NCI-H2107 treated with DMSO at 0.1 percent for 48 hours (cell line): ENCODE measurements around the gene SERPINC1.
"Not testable (repeated sequence)": the region's sequence is repeated elsewhere in the genome, so short reads cannot be mapped to it uniquely, and the experiment has no call there.

Experiments
- DNase-seq: peaks from one replicate; lab custom pipeline; 2025; ENCODE audit not compliant: unreplicated experiment; lab: John Stamatoyannopoulos, UW

Gene SERPINC1

DNA sequence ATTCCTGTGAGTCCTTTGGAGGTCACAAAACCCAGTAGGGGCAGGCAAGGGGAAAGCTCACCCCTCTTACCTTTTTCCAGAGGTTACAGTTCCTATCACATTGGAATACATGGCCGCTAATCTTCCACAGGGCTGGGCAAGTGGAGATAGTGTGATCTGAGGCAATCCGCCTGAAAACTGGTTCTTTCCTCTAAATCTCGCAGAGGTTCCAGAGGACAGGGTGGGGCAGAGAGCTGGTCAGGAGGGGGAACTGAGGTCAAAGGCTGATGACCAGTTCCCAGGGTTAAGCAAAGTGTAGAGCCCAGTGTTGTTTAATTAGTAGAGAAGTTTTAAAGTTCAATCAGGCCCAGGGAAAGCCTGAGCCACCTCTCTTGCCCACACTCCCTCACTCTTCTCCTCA, at the start of gene SERPINC1:
Gene SERPINC1, minus strand, starts transcription at position 179 of the 400 bp plus-strand sequence. Its CDS starts 68 bp downstream, at position 111.
- no peak for DNase-seq

DNA sequence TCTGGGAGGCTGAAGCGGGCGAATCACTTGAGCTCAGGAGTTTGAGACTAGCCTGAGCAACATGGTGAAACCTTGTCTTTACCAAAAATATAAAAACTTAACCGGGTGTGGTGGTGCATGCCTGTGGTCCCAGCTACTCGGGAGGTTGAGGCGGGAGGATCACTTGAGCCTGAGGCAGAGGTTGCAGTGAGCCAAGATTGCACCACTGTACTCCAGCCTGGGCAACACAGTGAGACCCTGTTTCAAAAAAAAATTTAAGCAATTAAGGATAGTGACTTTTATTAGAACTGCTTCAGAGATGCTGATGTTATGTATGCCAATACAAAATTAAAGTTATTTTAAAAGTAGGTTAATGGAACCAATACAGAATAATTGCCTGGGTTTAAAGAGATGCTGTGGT, 48.8 kb upstream of the SERPINC1 start:
- DNase-seq = not testable (repeated sequence)

DNA sequence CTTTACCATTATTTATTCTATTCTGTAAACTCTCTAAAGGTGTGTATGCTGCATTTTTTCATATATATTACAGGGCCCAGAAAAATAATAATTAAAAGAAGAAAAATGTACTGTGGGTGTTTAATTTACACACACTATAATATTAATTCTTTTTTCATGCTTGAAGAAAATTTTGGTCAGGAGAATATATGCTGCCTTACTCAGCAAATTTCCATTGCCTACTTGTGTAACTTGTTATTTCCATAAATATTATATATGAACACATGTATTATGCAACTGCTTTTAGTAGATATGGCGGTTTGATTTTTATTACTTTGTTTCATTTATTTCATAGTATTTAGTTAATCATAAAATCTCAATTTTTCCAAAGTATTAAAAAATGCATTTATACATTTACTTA, 46.4 kb upstream of the SERPINC1 start:
- no peak for DNase-seq

DNA sequence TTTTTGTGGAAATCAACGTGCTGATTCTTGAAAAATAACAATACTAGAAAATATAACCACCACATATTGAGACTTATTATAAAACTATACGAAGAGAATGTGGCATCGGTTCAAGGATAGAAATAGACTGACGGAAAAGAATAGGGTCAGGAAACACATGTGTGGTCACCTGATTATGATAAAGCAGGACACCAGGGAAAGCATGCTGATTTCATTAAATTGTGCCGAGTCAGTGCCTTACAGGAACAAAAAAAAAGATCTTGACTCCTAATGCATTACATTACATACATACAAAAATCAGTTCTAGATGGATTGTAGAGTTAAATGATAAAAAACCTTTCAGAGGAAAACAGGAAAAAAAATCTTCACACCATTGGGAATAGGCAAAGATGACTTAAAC, 43.5 kb upstream of the SERPINC1 start:
- DNase-seq = no peak

DNA sequence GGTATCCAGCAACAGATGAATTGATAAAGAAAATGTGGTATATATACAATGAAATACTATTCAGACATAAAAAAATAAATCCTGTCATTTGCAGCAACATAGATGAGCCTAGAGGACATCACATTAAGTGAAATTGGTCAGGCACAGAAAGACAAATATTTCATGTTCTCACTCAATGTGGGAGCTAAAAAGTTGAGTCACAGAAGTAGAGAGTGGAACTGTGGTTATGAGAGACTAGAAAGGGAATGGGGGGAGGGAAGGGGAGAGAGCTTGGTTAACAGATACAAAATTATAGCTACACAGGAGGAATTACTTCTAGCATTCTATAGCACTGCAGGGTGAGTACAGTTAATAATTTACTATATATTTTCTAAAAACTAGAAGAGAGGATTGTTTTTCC, 37.1 kb upstream of the SERPINC1 start:
- no peak for DNase-seq

DNA sequence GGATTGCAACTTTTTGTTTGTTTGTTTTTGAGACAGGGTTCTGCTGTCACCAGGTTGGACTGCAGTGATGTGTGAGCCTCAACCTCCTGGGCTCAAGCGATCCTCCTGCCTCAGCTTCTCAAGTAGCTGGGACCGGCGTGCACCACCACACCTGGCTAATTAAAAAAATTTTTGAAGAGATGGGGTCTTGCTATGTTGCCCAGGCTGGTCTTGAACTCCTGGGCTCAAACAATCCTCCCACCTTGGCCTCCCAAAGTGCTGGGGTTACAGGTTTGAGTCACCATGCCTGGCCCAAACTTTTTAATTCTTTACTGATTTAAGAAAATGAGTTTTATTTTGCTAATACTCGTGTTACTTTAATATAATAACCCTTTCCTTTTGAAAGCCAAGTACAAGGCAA, 31.5 kb upstream of the SERPINC1 start:
- DNase-seq = no peak

DNA sequence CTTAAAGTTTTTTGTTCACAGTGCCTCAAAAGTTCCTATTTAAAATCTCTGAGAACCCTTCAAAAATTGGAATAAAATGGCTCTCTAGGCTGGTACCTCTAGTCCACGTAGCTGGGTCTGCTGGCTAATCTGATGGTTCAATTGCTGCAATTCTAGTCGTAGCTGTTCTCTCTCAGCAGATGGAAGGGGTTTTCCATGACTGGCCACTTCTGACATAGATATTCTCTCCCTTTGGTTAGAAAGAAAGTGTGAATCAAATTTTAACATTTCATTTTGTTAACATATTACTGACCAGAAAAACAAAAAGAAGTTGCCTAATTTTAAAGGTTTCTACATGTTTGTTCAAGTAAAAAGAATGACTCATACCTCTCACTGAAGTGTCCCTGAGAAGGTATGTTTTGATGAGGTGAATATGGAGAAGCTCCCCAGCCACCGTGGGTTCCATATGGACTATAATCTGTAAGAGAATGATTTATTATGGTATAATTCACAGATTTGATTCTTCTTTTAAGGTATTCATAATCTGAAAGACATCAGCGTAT, 29.3 kb upstream of the SERPINC1 start:
- no peak for DNase-seq

DNA sequence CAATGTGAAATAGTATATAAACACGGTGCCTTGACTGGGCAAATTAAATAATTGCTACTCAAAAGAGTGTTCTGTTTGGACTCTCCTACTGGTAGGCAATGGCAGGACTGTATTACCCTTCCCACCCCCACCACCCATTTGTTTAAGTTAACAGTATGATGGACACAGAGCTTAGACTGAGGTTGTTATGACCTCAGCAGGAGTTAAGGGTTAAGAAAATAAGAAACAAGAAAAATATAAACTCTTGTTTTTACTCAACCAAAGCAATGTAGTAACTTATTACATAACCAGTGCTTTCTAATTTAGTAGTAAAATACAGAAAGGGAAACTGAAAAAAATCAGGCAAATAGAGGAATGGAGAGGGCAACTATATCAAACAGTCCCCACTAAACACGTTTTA, 19.9 kb upstream of the SERPINC1 start:
- no peak for DNase-seq

DNA sequence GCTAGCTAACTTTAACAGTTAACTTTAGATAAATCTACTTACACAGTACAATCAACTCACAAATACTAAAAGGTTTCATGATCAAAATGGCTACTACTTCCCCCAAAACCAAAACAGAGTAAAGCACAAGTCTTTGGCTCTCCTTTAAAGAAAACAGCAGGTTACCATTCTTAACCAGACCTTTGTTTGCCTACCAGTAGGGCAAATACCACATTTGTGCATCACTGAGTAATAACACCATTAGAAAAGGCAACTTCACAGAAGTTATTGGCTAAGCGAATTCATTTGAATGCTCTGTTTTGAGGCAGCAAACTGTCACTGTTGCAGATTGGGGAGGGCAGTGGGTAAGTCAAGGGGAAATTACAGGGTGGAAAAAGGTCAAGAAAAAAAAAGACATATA, 17.3 kb upstream of the SERPINC1 start:
- DNase-seq = no peak

DNA sequence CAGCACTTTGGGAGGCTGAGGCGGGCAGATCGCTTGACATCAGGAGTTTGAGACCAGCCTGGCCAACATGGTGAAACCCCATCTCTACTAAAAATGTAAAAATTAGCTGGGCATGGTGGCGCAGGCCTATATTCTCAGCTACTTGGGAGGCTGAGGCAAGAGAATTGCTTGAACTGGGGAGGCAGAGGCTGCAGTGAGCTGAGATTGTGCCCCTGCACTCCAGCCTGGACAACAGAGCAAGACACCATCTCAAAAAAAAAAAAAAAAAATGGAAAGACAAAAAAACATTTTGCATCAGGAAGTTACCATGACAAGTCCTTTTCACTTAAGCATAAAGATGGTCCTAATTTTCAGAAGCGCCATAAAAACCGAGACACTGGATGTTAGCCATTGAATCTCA, 13.4 kb upstream of the SERPINC1 start:
- not testable (repeated sequence) for DNase-seq

DNA sequence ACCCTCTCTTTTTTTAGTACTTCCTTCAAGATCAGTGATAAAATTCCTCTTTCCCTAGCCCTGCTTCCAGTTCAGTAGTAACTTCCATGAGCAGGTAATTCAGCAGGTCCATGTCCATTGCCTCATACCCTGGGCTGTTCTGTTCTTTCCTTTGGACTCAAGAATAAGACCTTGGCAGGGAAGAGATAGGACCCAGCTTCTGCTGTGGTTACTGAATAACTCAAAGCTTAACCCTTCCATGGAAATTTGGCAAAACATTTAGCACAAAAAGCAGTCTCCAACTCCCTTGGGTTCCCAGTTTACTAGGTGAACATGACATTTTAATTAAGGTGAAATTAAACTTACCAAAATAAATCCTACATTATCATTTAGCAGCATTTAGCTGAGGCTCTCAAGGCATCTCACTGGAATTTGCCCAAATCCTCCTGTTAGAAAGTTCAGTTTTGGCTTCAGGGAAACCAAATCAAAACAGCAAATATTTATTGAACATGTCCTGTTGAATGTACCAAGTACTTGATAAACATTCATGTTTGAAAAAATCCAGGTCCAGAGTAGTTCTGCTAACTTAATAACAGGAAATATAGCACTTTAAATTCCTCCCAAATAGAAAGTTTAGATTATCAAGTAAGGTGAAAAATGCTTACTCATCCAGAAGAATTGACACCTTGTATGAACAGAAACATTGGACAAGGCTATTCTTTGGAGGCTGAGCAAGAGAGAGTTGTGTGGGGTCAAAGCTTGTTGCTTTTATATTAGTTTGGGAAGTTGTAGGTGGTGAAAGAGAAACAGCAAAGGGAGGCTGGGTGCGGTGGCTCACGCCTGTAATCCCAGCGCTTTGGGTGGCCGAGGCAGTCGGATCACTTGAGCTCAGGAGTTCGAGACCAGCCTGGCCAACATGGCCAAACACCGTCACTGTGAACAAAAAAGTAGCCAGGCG, 8.4 kb upstream of the SERPINC1 start:
- no peak for DNase-seq

DNA sequence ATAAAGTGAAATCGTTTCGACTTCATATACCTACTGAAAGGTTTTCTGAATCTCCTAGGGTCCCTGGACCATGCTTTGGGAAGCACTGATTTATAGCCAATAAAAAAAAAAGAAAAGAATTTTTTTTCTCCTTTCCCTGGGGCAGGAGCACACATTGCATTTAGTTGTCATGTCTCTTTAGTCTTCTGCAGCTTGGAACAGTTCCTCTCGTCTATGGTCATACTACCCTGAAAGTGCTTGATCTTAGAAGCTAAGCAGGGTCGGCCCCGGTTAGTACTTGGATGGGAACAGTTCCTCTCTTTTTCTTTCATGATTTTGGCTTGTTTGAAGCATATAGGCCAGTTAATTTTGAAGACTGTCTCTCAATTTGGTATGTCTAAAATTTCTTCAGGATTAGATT, 3.7 kb upstream of the SERPINC1 start:
- DNase-seq = no peak

DNA sequence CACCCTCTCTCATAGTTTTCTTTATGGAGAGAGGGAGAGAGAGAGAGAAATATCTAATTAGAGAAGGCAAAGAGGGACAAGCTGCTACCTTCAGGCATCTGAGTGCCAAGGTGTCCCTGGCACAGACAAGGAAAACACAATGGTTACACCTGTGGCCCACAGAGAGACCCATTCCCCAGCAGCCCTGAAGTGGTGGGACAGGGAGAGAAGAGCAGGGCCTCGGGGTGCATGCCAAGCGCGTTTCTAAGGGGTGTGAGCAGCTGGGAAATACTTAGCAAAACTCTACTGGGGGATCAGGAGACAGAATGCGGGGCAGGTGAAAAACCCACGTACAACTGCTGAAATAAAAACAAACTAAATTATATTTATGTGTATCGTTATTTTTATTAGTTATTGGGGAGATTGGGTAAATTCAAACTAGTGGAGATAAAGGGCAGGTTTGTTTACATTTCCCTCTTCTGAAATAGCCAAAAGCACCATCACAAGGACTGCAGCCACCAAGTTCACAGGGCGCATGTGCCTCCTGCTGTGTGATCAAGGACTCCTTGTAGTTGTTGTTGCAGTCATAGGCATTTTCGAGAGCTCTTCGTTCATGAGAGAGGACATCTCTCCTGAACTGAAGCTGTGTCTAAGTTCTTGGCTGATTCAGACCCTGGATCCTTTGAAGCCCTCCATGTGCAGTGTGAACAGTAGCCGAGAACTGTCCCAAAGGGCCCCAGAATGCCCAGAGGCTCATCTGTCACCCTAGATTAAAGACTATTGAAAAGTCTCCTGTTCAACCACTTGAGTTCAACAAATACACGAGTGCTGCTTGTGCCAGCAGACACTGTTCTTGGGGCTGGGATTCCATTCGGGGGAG, 737 bp upstream of the SERPINC1 start:
- DNase-seq = no peak

DNA sequence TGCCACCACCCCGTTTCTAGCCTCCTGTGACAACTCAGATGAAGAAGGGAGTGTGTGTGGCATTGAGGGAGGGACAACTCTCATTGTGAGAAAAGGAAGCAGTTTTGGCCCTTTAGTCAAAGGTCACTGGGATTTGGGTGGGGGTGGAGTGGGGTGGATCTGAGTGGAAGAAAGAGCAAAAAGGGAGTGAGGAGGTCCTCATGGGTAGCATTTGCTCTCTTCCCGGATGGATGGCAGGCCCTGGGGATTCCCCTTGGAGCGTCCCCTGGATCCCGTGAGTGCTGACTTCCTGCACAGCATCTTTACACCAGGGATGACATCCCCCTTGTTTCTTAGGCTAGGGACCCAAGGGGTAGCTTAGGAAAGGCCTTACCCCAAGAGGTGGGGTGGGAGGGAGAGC, 460 bp downstream of the SERPINC1 start:
- no peak for DNase-seq

DNA sequence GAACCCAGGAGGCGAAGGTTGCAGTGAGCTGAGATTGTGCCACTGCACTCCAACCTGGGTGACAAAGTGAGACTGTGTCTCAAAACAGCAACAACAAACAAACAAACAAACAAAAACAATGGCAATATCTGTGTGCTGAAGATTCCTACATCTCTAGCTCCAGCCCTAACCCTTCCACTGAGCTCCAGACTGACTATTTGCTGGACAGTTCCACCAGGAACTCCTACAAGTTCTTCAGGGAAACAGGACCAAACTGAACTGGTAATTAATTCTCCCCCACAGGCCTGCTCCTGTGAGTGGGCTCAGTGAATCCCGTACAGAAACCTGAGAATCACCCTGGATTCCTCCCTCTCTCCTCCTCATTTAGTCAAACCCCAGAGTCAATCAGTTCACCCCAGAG, 1.5 kb downstream of the SERPINC1 start:
- no peak for DNase-seq

DNA sequence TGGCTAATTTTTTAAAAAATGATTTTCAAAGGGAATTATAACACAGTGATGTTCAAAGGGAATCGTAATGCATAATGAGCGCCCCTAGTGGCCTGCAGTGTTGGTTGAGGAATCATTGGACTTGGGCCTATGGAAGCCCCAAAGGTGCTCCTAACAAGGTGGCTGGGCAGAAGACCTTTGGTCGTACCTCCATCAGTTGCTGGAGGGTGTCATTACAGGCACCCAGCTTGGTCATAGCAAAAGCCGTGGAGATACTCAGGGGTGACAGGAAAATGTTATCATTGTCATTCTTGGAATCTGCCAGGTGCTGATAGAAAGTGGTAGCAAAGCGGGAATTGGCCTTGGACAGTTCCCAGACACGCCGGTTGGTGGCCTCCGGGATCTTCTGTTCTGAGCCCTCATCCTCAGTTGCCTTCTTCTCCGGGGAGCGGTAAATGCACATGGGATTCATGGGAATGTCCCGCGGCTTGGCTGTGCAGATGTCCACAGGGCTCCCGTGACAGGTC, 2.7 kb downstream of the SERPINC1 start:
- no peak for DNase-seq

DNA sequence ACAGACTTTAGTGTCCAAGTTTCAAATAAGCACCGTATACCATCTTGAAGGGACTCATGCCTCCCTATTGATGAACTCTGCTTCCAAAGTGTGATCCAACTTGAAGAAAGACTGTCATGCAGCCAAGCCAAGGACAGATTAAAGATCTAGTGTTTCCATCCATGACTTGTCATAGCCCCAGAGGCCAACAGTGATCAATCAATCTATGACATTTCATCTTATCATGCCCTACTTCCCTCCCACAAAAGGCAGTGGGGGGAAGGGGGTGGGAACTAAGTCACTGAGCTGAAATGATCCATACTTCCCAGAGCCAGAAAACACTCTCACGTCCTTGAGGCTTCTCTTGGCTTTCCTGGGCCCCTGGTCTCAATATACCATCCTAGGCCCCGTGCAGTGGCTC, 4.0 kb downstream of the SERPINC1 start:
- no peak for DNase-seq

DNA sequence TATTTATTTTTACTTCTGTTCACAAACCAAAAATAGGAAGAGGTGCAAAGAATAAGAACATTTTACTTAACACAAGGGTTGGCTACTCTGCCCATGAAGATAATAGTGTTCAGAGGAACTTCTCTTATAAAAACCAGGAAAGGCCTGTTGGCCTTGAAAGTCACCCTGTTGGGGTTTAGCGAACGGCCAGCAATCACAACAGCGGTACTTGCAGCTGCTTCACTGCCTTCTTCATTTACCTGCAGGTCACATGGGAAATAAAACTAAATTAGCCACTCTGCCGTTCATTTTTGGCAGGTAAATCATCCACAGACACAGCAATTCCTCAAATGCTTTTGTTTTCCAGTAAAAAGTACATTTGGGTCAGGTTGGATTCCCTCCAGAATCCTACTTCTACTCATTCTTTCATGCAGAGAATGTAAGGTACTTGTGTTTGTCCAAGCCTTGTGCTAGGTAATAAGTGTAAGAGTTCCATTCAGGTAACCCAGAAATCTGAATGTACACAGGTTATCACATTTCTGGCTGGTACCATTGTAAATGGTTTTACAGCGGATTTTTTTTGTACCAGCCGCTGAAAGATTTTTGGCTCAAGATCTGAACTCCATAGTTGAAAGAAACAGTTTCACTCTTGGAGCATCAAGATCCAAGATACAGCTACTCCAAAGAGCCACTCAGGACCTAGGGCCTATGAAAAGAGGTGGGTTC, 13.1 kb downstream of the SERPINC1 start:
- peak; percentile 41 for DNase-seq

DNA sequence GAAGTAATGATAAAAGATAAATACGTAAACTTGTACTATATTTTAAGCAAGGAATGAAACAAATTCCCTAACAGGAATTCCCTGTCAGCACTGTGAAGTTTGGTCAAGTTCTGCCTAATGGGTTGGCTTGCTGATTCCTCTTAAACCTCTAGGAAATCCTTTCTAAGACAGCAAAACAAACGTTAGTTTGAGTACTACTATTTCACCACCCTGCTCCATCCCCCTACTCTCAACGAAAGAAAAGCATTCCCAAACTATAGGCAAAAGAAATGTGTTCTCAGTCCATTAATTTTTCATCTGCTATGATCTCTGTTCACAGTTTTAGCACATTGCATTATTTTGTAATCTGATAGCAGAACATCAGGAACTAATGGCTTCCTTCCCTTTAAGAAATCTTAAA, 16.1 kb downstream of the SERPINC1 start:
- DNase-seq = no peak

DNA sequence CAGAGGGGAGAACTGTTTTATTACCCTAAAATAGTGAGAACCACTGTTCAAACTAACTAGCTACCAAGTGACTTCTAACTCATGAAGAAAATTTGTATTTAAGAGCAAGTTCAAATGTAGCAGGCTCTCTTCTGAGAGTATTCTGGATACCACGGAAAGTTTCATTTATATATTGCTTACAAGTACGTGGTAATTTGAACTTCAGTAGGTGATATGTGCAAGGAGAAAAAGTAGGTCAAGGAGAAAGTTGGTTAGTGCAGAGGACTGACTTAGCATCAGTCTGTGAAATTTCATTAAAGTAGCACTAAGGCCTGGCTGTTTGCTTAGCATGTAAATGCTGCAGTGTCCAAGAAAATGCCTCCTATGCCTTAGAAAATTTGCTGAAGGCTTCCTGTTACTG, 16.7 kb downstream of the SERPINC1 start:
- no peak for DNase-seq

DNA sequence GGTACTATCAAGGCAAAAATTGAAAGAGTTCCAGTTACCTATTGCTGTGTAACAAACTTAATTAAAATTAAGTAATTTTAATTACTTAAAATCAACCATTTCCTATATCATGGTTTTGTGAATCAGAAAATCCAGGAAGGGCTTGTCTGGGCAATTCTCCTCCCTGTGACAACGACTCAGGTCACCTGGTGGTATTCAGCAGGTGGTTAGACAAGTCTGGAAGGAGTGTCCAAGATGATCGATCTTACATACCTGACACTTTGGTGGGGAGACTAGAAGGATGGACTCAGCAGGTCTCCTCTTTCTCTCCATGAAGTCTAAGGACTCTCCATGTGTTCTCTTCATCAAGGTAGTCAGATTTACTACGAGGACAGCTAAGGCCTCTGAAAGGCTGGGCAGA, 22.9 kb downstream of the SERPINC1 start:
- no peak for DNase-seq
